Vein endothelial cell (primary cell): ENCODE data around the gene PPM1F. TPM values are rescaled to one million over a fixed set of nuclear protein-coding genes. Genes with fewer than 3 reads are reported as not detected.

Source experiments
- total RNA-seq: library from RNA; depleted of rRNA; stranded (reverse); fragments of >200 nt; gene quantifications from 2 replicates; pipeline ENCODE4 v1.2.3, GENCODE V29; 2012

The PPM1F gene
- total RNA-seq = 165 and 166 TPM in 2 replicates

GRCh38 chr22:21952586-21953571 is at the start of gene PPM1F:
TSS of gene PPM1F (minus strand) at chr22:21952848. CDS start at chr22:21946048, 6,800 bp downstream.

DNA sequence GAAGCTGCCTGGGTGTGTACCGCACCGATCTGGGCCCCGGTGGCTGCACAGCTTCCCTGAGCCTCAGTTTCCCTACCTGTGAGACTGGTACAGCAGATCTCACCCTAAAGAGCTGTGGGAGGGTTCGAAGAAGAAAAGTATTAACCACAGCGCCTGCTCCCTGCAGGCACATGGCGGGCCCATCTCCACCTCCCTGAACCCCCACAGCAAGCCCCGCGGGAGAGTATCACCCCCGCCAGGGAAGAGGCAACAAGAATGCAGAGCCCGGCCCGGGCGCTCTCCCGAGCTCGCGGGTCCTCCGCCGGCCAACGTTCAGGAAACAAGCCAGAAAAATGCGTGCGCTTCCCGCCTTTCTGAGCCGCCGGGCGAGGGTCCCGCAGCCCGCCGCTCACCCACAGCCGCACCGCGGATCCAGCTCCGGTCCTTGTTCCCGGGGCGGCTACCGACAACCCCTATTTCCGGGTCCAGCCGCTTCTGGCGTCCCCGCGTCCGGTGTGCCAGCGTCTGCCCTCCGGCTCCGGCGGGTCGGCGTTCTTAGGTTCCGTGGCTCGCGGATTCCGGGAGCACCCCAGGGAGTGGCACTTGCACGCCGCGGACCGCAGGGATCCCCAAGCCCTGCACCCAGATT is 29.8 kb upstream of the PPM1F start, which contains the start of gene TOP3B:
Gene TOP3B (minus strand): TSS at position 450 of the 628 bp plus-strand sequence. CDS start 7,078 bp downstream, outside the sequence.

Other genes starting within 250 kb of the PPM1F start
- gene YPEL1, start 217.1 kb downstream of the PPM1F start, total RNA-seq = 4.4 and 6.9 TPM in 2 replicates
- gene MAPK1, start 85.2 kb downstream of the PPM1F start, total RNA-seq = 58.1 and 93.7 TPM in 2 replicates
- 34.0 and 36.1 TPM in 2 replicates for gene TOP3B, start 29.9 kb upstream of the PPM1F start, total RNA-seq